CD14-positive monocyte (primary cell): Measurements from ENCODE around the gene ZAR1. TPM values are rescaled to one million over a fixed set of nuclear protein-coding genes. Genes with fewer than 3 reads are reported as not detected.

Experiments used
- DNase-seq, 3 donors: peaks; one replicate each; pipeline ENCODE4 v3.0.0-alpha.2; 2011 to 2022
- H2AFZ ChIP-seq: 2 replicates; pipeline ENCODE4 v1.6.0; 2012; ENCODE audit warnings: mild to moderate bottlenecking, low read depth, low read length, inconsistent platforms; ENCODE audit not compliant: insufficient read depth, poor library complexity, severe bottlenecking
- H3K27ac ChIP-seq, 2 donors: 1 replicate in 1 of 2; 2 replicates in 1 of 2; pipeline ENCODE4 v1.5.1; 2012 to 2013; ENCODE audit warnings: low read length in 2 of 2, control low read depth in 1 of 2, inconsistent platforms in 1 of 2, low read depth in 1 of 2, mild to moderate bottlenecking in 1 of 2
- H3K27me3 ChIP-seq, 2 donors: one replicate each; pipeline versions ENCODE4 v1.6.0 to v1.6.1; 2011 to 2013; ENCODE audit warnings: low read length in 2 of 2; ENCODE audit not compliant: control insufficient read depth in 2 of 2, insufficient read depth in 2 of 2
- H3K36me3 ChIP-seq, 2 donors: replicated peaks in 1 of 2; 1 replicate in 1 of 2; 2 replicates in 1 of 2; pipeline versions ENCODE4 v1.5.1 to v1.6.1; 2012 to 2013; ENCODE audit warnings: low read length in 2 of 2, control low read depth in 1 of 2, inconsistent platforms in 1 of 2, mild to moderate bottlenecking in 1 of 2; ENCODE audit not compliant: insufficient read depth in 2 of 2, control insufficient read depth in 1 of 2
- H3K4me1 ChIP-seq, 2 donors: 1 replicate in 1 of 2; 2 replicates in 1 of 2; pipeline versions ENCODE4 v1.5.1 to v1.6.1; 2012 to 2013; ENCODE audit warnings: low read length in 2 of 2, control low read depth in 1 of 2, inconsistent platforms in 1 of 2, mild to moderate bottlenecking in 1 of 2, moderate library complexity in 1 of 2; ENCODE audit not compliant: insufficient read depth in 2 of 2, control insufficient read depth in 1 of 2
- H3K4me2 ChIP-seq: replicated peaks from 2 replicates; pipeline ENCODE3; 2012; ENCODE audit warnings: low read length, moderate library complexity, mild to moderate bottlenecking; ENCODE audit not compliant: poor library complexity, severe bottlenecking; ENCODE audit errors: extremely low read depth
- H3K4me3 ChIP-seq, 3 experiments: fragments of 200-600 bp in 1 of 3; sonication (generic) in 1 of 3; replicated peaks in 1 of 3; 1 replicate in 2 of 3; 2 replicates in 1 of 3; pipeline ENCODE4 v1.5.1; 2011 to 2013; ENCODE audit warnings: low read length in 3 of 3, mild to moderate bottlenecking in 3 of 3, control low read depth in 2 of 3, low read depth in 2 of 3, inconsistent platforms in 1 of 3, moderate library complexity in 1 of 3
- H3K79me2 ChIP-seq: 2 replicates; pipeline ENCODE4 v1.6.0; 2012; ENCODE audit warnings: mild to moderate bottlenecking, control low read depth, inconsistent platforms, low read length, moderate library complexity; ENCODE audit not compliant: insufficient read depth
- H3K9ac ChIP-seq: 2 replicates; pipeline ENCODE4 v1.6.0; 2017; ENCODE audit warnings: low read length, mild to moderate bottlenecking; ENCODE audit not compliant: insufficient read depth, poor library complexity, severe bottlenecking
- H3K9me3 ChIP-seq, 2 donors: replicated peaks in 1 of 2; 1 replicate in 1 of 2; 2 replicates in 1 of 2; pipeline versions ENCODE4 v1.5.1 to v1.6.1; 2012 to 2013; ENCODE audit warnings: low read length in 2 of 2, control low read depth in 1 of 2; ENCODE audit not compliant: control insufficient read depth in 1 of 2, insufficient read depth in 1 of 2
- H4K20me1 ChIP-seq: 2 replicates; pipeline ENCODE4 v1.6.0; 2012; ENCODE audit warnings: mild to moderate bottlenecking, low read length, control low read depth, moderate library complexity; ENCODE audit not compliant: insufficient read depth
- H3K27ac Mint-ChIP-seq, 7 donors: one replicate each; pipeline ENCODE4 v1.8.0; 2020; ENCODE audit warnings: mild to moderate bottlenecking in 7 of 7, mixed read lengths in 7 of 7, moderate library complexity in 6 of 7, inconsistent platforms in 2 of 7
- H3K27me3 Mint-ChIP-seq, 3 donors: one replicate each; pipeline ENCODE4 v1.8.0; 2021 to 2022; ENCODE audit warnings: low read depth in 3 of 3, mild to moderate bottlenecking in 3 of 3, mixed read lengths in 3 of 3, moderate library complexity in 3 of 3, inconsistent platforms in 1 of 3
- H3K36me3 Mint-ChIP-seq, 2 donors: one replicate each; pipeline ENCODE4 v1.8.0; 2020; ENCODE audit warnings: mixed read lengths in 2 of 2, inconsistent platforms in 1 of 2, mild to moderate bottlenecking in 1 of 2
- H3K4me1 Mint-ChIP-seq: one replicate; pipeline ENCODE4 v1.8.0; 2020; ENCODE audit warnings: mild to moderate bottlenecking, mixed read lengths
- H3K4me3 Mint-ChIP-seq, 2 donors: one replicate each; pipeline ENCODE4 v1.8.0; 2020; ENCODE audit warnings: mild to moderate bottlenecking in 2 of 2, mixed read lengths in 2 of 2, moderate library complexity in 1 of 2
- H3K9me3 Mint-ChIP-seq, 7 donors: one replicate each; pipeline ENCODE4 v1.8.0; 2020 to 2022; ENCODE audit warnings: mixed read lengths in 7 of 7, mild to moderate bottlenecking in 6 of 7, moderate library complexity in 6 of 7, inconsistent platforms in 2 of 7
- CTCF ChIP-seq: fragments of 200-600 bp; IDR thresholded peaks from one replicate; pipeline ENCODE4 v1.8.0; 2022; ENCODE audit warnings: antibody characterized with exemption, mild to moderate bottlenecking
- WGBS: methylation state at CpG from one replicate; pipeline ENCODE4 v1.1.5; 2013; ENCODE audit warnings: missing lambda C conversion rate; ENCODE audit not compliant: insufficient coverage; 5-methylcytosine and 5-hydroxymethylcytosine counted together
- intact Hi-C, 2 donors: fragments of 100-400 bp; cut with micrococcal nuclease; formaldehyde crosslinking; loops; one replicate each; pipeline versions ENCODE4 v1.15.0 to v1.15.1; 2023
- polyA plus RNA-seq, 3 donors: library from polyadenylated mRNA; depleted of rRNA in 1 of 3; unstranded in 2 of 3; stranded (reverse) in 1 of 3; fragments of 300-500 nt in 2 of 3; fragments of >200 nt in 1 of 3; fragmentation: Illumina TruSeq in 2 of 3; gene quantifications; 1 replicate in 2 of 3; 2 replicates in 1 of 3; pipeline ENCODE4 v1.2.3, GENCODE V29; 2012 to 2021

Gene ZAR1
- polyA plus RNA-seq, 3 donors = not detected

DNA sequence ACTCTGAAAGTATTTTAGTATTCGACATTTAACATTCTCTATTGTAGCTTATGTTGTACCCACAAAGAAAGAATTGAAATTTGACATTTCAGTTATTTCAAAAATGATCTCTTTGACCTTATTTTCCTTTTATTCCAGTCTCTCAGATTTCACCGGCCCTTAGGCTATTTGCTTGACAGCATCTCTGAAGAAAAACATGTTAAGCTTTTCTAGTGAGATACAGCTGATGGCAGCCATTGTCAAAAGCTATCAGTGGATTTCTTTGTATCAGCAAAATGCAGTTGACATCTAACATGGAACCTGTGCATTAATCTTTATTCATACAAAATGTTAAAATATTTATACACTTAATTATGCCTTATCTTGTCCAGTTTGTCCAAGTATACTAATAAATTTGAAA is 16.7 kb downstream of the ZAR1 start:
- Histone ChIP-seq H3K9me3 (no peaks in the 10 kb centered on the region), H4K20me1 (no peaks in the 10 kb centered on the region), H3K27ac (no peak overlapping the region), H2AFZ (no peak overlapping the region), H3K9ac (no peak overlapping the region), H3K27me3 (no peaks in the 10 kb centered on the region), H3K4me3 (no peak overlapping the region), H3K79me2 (no peaks in the 10 kb centered on the region), H3K4me2 (no peak overlapping the region), H3K4me1 (no peaks in the 10 kb centered on the region), H3K36me3 (peaks cover 84 to 97% of the 10 kb centered on the region in 2 donors)
- H3K27me3 Mint-ChIP-seq = peaks cover 0 to 1% (median 0%) of the 10 kb centered on the region in 3 donors
- intact Hi-C loops = no loop called here
- no peak overlapping the region for H3K27ac Mint-ChIP-seq
- no peak for TF ChIP-seq CTCF
- WGBS = no CpG with 5 or more reads among the region's 2 CpGs
- H3K4me1 Mint-ChIP-seq = no peaks in the 10 kb centered on the region
- peaks cover 62 to 64% of the 10 kb centered on the region in 2 donors for H3K36me3 Mint-ChIP-seq
- no peak for DNase-seq
- no peaks in the 10 kb centered on the region for H3K9me3 Mint-ChIP-seq
- no peak overlapping the region for H3K4me3 Mint-ChIP-seq

DNA sequence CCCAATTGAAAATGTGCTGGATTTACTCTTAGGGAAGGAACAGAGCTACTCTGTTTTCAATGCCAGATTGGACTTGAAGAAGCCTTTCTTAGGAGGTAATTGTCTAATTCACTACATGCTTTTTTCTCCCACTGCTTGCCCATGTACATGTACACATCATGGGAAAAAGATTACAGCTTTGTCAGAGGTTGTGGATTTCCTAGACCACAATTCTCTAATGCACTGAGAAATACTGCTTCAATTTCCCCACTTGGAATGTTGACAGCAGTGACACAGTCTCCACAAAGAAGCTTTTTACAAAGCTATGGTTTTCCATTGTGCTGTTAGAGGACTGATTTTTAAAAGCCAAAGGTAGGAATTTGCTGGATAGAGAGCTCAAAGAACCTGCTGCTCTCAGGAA is 19.5 kb downstream of the ZAR1 start:
- intact Hi-C loops = no loop called here
- Histone ChIP-seq H3K9me3 (no peaks in the 10 kb centered on the region), H3K36me3 (peaks cover 95 to 98% of the 10 kb centered on the region in 2 donors), H3K4me1 (no peaks in the 10 kb centered on the region), H3K27me3 (no peaks in the 10 kb centered on the region), H3K4me2 (no peak overlapping the region), H3K9ac (no peak overlapping the region), H3K79me2 (no peaks in the 10 kb centered on the region), H2AFZ (no peak overlapping the region), H3K27ac (no peak overlapping the region), H3K4me3 (no peak overlapping the region), H4K20me1 (no peaks in the 10 kb centered on the region)
- peaks cover 0 to 1% (median 0%) of the 10 kb centered on the region in 3 donors for H3K27me3 Mint-ChIP-seq
- no peak for TF ChIP-seq CTCF
- no peaks in the 10 kb centered on the region for H3K9me3 Mint-ChIP-seq
- peaks cover 62 to 71% of the 10 kb centered on the region in 2 donors for H3K36me3 Mint-ChIP-seq
- no peak overlapping the region for H3K27ac Mint-ChIP-seq
- H3K4me3 Mint-ChIP-seq = no peak overlapping the region
- DNase-seq = no peak
- H3K4me1 Mint-ChIP-seq = no peaks in the 10 kb centered on the region
